Measurements from ENCODE around the gene ZNHIT2.

Gene ZNHIT2

GRCh38 chr11:65134952-65135632 lies 17.6 kb upstream of the ZNHIT2 start:
- CTCF ChIA-PET: interaction anchor here (0.9 to 5.6 kb wide), 16 partner anchors 11 to 180 kb away, joined by 3 to 55 read pairs (median 6); partner anchors contain the start of genes CAPN1, CDC42EP2, FAU and MRPL49
- DNase-seq: peak; percentile 96 to 98 (median 98)
- peaks cover 8 to 40% (median 34%) of the 10 kb centered on the region in 4 experiments for H3K4me1 ChIP-seq (ENCODE audit: control extremely low read depth in 1 of 4, control insufficient read depth in 4 of 4, insufficient read depth in 4 of 4, low read length in 3 of 4)
- 3% methylated on average over 19 of the region's 24 CpGs for WGBS (ENCODE audit: insufficient coverage)
- H3K9me3 ChIP-seq (ENCODE audit: control extremely low read depth in 1 of 5, control insufficient read depth in 4 of 5, insufficient read depth in 2 of 5, low read depth in 1 of 5, low read length in 4 of 5): no peaks in the 10 kb centered on the region
- H3K36me3 ChIP-seq (ENCODE audit: control insufficient read depth in 4 of 4, insufficient read depth in 4 of 4, low read length in 3 of 4): peaks cover 11 to 28% (median 18%) of the 10 kb centered on the region in 4 experiments
- POLR2A ChIA-PET: interaction anchor here (0.6 to 4.8 kb wide), 12 partner anchors 9 to 92 kb away, joined by 3 to 44 read pairs (median 9); partner anchors contain the start of genes CAPN1, FAU, MRPL49 and SPDYC
- H3K4me3 ChIP-seq (ENCODE audit: control insufficient read depth in 1 of 7, extremely low read depth in 1 of 7, insufficient read depth in 4 of 7, low read depth in 2 of 7, low read length in 6 of 7): peak overlapping the region; percentile 81 to 97 (median 89)
- H3K27ac ChIP-seq (ENCODE audit: insufficient read depth in 1 of 2, low read depth in 1 of 2, low read length in 2 of 2, poor library complexity in 1 of 2, severe bottlenecking in 2 of 2): peak overlapping the region; percentile 100
- no peaks in the 10 kb centered on the region for H3K27me3 ChIP-seq (replicated peaks in 2 of 5; ENCODE audit: control insufficient read depth in 4 of 5, insufficient read depth in 5 of 5, low read length in 4 of 5)

GRCh38 chr11:65134240-65134951 lies 16.9 kb upstream of the ZNHIT2 start, which contains the start of gene SYVN1:
Gene SYVN1, minus strand, starts transcription at chr11:65134519. Its CDS starts 918 bp downstream, at chr11:65133601.
- CTCF ChIA-PET: interaction anchor here (0.9 to 5.6 kb wide), 16 partner anchors 10 to 181 kb away, joined by 3 to 55 read pairs (median 6); partner anchors contain the start of genes CAPN1, CDC42EP2, FAU and MRPL49
- DNase-seq: peak; percentile 92 to 96 (median 95)
- peaks cover 8 to 40% (median 34%) of the 10 kb centered on the region in 4 experiments for H3K4me1 ChIP-seq (ENCODE audit: control extremely low read depth in 1 of 4, control insufficient read depth in 4 of 4, insufficient read depth in 4 of 4, low read length in 3 of 4)
- peak within 1 kb of the TSS; percentile 81 to 97 (median 89) for H3K4me3 ChIP-seq (ENCODE audit: control insufficient read depth in 1 of 7, extremely low read depth in 1 of 7, insufficient read depth in 4 of 7, low read depth in 2 of 7, low read length in 6 of 7)
- POLR2A ChIA-PET: interaction anchor here (0.6 to 4.8 kb wide), 14 partner anchors 11 to 93 kb away, joined by 3 to 44 read pairs (median 7); partner anchors contain the start of genes CAPN1, FAU, MRPL49 and SPDYC
- H3K27ac ChIP-seq (ENCODE audit: insufficient read depth in 1 of 2, low read depth in 1 of 2, low read length in 2 of 2, poor library complexity in 1 of 2, severe bottlenecking in 2 of 2): peak within 1 kb of the TSS; percentile 100
- H3K27me3 ChIP-seq (replicated peaks in 2 of 5; ENCODE audit: control insufficient read depth in 4 of 5, insufficient read depth in 5 of 5, low read length in 4 of 5): no peaks in the 10 kb centered on the region
- H3K36me3 ChIP-seq (ENCODE audit: control insufficient read depth in 4 of 4, insufficient read depth in 4 of 4, low read length in 3 of 4): peaks cover 11 to 35% (median 25%) of the 10 kb centered on the region in 4 experiments
- WGBS (ENCODE audit: insufficient coverage): 0% methylated on average over 48 of the region's 60 CpGs
- H3K9me3 ChIP-seq (ENCODE audit: control extremely low read depth in 1 of 5, control insufficient read depth in 4 of 5, insufficient read depth in 2 of 5, low read depth in 1 of 5, low read length in 4 of 5): no peaks in the 10 kb centered on the region

- peak in 1 of 3 donors; percentile 37 for DNase-seq
- Histone ChIP-seq H3K4me3 (ENCODE audit: control insufficient read depth in 1 of 7, extremely low read depth in 1 of 7, insufficient read depth in 4 of 7, low read depth in 2 of 7, low read length in 6 of 7) (peak overlapping the region; percentile 81 to 97 (median 89)), H3K4me1 (ENCODE audit: control extremely low read depth in 1 of 4, control insufficient read depth in 4 of 4, insufficient read depth in 4 of 4, low read length in 3 of 4) (peaks cover 8 to 40% (median 34%) of the 10 kb centered on the region in 4 experiments), H3K9me3 (ENCODE audit: control extremely low read depth in 1 of 5, control insufficient read depth in 4 of 5, insufficient read depth in 2 of 5, low read depth in 1 of 5, low read length in 4 of 5) (no peaks in the 10 kb centered on the region), H3K36me3 (ENCODE audit: control insufficient read depth in 4 of 4, insufficient read depth in 4 of 4, low read length in 3 of 4) (peaks cover 11 to 42% (median 31%) of the 10 kb centered on the region in 4 experiments), H3K27ac (ENCODE audit: insufficient read depth in 1 of 2, low read depth in 1 of 2, low read length in 2 of 2, poor library complexity in 1 of 2, severe bottlenecking in 2 of 2) (peak overlapping the region; percentile 100), H3K27me3 (replicated peaks in 2 of 5; ENCODE audit: control insufficient read depth in 4 of 5, insufficient read depth in 5 of 5, low read length in 4 of 5) (no peaks in the 10 kb centered on the region)
- POLR2A ChIA-PET: interaction anchor here (0.6 to 4.8 kb wide), 8 partner anchors 10 to 61 kb away, joined by 3 to 44 read pairs (median 14); partner anchors contain the start of genes CAPN1, FAU, MRPL49 and SPDYC
- CTCF ChIA-PET: interaction anchor here (1.0 to 5.6 kb wide), 8 partner anchors 12 to 48 kb away, joined by 3 to 55 read pairs (median 10); partner anchors contain the start of genes CAPN1, FAU, MRPL49 and SPDYC
- 0% methylated on average over 18 of the region's 20 CpGs for WGBS (ENCODE audit: insufficient coverage)
These were observed 16.2 kb upstream of the ZNHIT2 start for GRCh38 chr11:65133724-65134123.

GRCh38 chr11:65132988-65133700 lies 15.6 kb upstream of the ZNHIT2 start:
- no peaks in the 10 kb centered on the region for H3K9me3 ChIP-seq (ENCODE audit: control extremely low read depth in 1 of 5, control insufficient read depth in 4 of 5, insufficient read depth in 2 of 5, low read depth in 1 of 5, low read length in 4 of 5)
- 59% methylated on average over 16 of the region's 18 CpGs for WGBS (ENCODE audit: insufficient coverage)
- peak overlapping the region; percentile 81 to 97 (median 89) for H3K4me3 ChIP-seq (ENCODE audit: control insufficient read depth in 1 of 7, extremely low read depth in 1 of 7, insufficient read depth in 4 of 7, low read depth in 2 of 7, low read length in 6 of 7)
- H3K36me3 ChIP-seq (ENCODE audit: control insufficient read depth in 4 of 4, insufficient read depth in 4 of 4, low read length in 3 of 4): peaks cover 11 to 48% (median 36%) of the 10 kb centered on the region in 4 experiments
- no peaks in the 10 kb centered on the region for H3K27me3 ChIP-seq (replicated peaks in 2 of 5; ENCODE audit: control insufficient read depth in 4 of 5, insufficient read depth in 5 of 5, low read length in 4 of 5)
- ChIA-PET POLR2A (interaction anchor here (0.6 to 4.8 kb wide), 8 partner anchors 9 to 60 kb away, joined by 3 to 44 read pairs (median 14); partner anchors contain the start of genes CAPN1, FAU, MRPL49 and SPDYC), CTCF (interaction anchor here (1.0 to 5.6 kb wide), 9 partner anchors 11 to 49 kb away, joined by 3 to 55 read pairs (median 12); partner anchors contain the start of genes CAPN1, FAU, MRPL49 and SPDYC)
- peak overlapping the region; percentile 100 for H3K27ac ChIP-seq (ENCODE audit: insufficient read depth in 1 of 2, low read depth in 1 of 2, low read length in 2 of 2, poor library complexity in 1 of 2, severe bottlenecking in 2 of 2)
- DNase-seq: peak in 2 of 3 donors; percentile 52 to 61
- peaks cover 8 to 40% (median 34%) of the 10 kb centered on the region in 4 experiments for H3K4me1 ChIP-seq (ENCODE audit: control extremely low read depth in 1 of 4, control insufficient read depth in 4 of 4, insufficient read depth in 4 of 4, low read length in 3 of 4)

GRCh38 chr11:65132238-65132987 lies 14.9 kb upstream of the ZNHIT2 start:
- Histone ChIP-seq H3K4me3 (ENCODE audit: control insufficient read depth in 1 of 7, extremely low read depth in 1 of 7, insufficient read depth in 4 of 7, low read depth in 2 of 7, low read length in 6 of 7) (peak overlapping the region in 3 of 7 experiments; percentile 13 to 97 (median 87)), H3K9me3 (ENCODE audit: control extremely low read depth in 1 of 5, control insufficient read depth in 4 of 5, insufficient read depth in 2 of 5, low read depth in 1 of 5, low read length in 4 of 5) (no peaks in the 10 kb centered on the region), H3K27me3 (replicated peaks in 2 of 5; ENCODE audit: control insufficient read depth in 4 of 5, insufficient read depth in 5 of 5, low read length in 4 of 5) (no peaks in the 10 kb centered on the region), H3K36me3 (ENCODE audit: control insufficient read depth in 4 of 4, insufficient read depth in 4 of 4, low read length in 3 of 4) (peaks cover 11 to 54% (median 40%) of the 10 kb centered on the region in 4 experiments), H3K27ac (ENCODE audit: insufficient read depth in 1 of 2, low read depth in 1 of 2, low read length in 2 of 2, poor library complexity in 1 of 2, severe bottlenecking in 2 of 2) (peak overlapping the region in 1 of 2 experiments; percentile 100), H3K4me1 (ENCODE audit: control extremely low read depth in 1 of 4, control insufficient read depth in 4 of 4, insufficient read depth in 4 of 4, low read length in 3 of 4) (peaks cover 8 to 40% (median 34%) of the 10 kb centered on the region in 4 experiments)
- DNase-seq: peak in 1 of 3 donors; percentile 23
- POLR2A ChIA-PET: interaction anchor here (1.5 to 4.8 kb wide), 3 partner anchors 11 to 49 kb away, joined by 5 to 44 read pairs (median 37); partner anchors contain the start of genes CAPN1, FAU, MRPL49 and ZNHIT2
- CTCF ChIA-PET: interaction anchor here (1.0 to 6.7 kb wide), 8 partner anchors 11 to 49 kb away, joined by 3 to 31 read pairs (median 6); partner anchors contain the start of genes CAPN1, FAU, MRPL49 and ZNHIT2
- whole genome bisulfite sequencing (ENCODE audit: insufficient coverage): 8% methylated on average over 2 of the region's 10 CpGs
